ENCODE data around the gene RNU6-9. TPM values are rescaled to one million over a fixed set of nuclear protein-coding genes. Genes with fewer than 3 reads are reported as not detected.
A peak's percentile ranks its signal among the peaks of the same experiment; 100 is the strongest.

Gene RNU6-9
- total and polyA plus RNA-seq, 2 donors (not counting 1 experiment from before 2014, with no cell fraction given): not detected

GRCh38 chr19:870963-871401 is 22.3 kb upstream of the RNU6-9 start:
- no peak overlapping the region for H3K9ac ChIP-seq (ENCODE audit: low read length)
- Mint-ChIP-seq H3K27me3 (no peaks in the 10 kb centered on the region), H3K27ac (no peak overlapping the region), H3K4me1 (peaks cover 9% of the 10 kb centered on the region), H3K4me3 (no peak overlapping the region), H3K9me3 (ENCODE audit: insufficient read depth) (no peaks in the 10 kb centered on the region)
- no peaks in the 10 kb centered on the region for H3K27me3 ChIP-seq (replicated peaks in 1 of 4; ENCODE audit: control extremely low read depth in 1 of 4, control insufficient read depth in 3 of 4, insufficient read depth in 4 of 4, low read length in 3 of 4)
- ChIA-PET POLR2A (interaction anchor here (0.7 kb wide), 1 partner anchor 103 kb away, joined by 9 read pairs; no protein-coding TSS in a partner anchor), CTCF (no interaction called here)
- no peak overlapping the region for H3K4me3 ChIP-seq (ENCODE audit: control extremely low read depth in 1 of 5, extremely low read depth in 1 of 5, insufficient read depth in 1 of 5, low read depth in 2 of 5, low read length in 4 of 5)
- H3K27ac ChIP-seq (ENCODE audit: low read length in 2 of 2): no peak overlapping the region
- WGBS (ENCODE audit: insufficient coverage): over 99% methylated on average over 28 of the region's 28 CpGs
- no peak for DNase-seq
- peaks cover 0 to 17% of the 10 kb centered on the region in 2 experiments for H3K36me3 ChIP-seq (replicated peaks in 1 of 2; ENCODE audit: control extremely low read depth in 1 of 2, control insufficient read depth in 1 of 2, extremely low read depth in 1 of 2, insufficient read depth in 2 of 2, low read length in 1 of 2)
- no peak for TF ChIP-seq EZH2 (IDR thresholded peaks at IDR 0.05; ENCODE audit: borderline replicate concordance, insufficient read depth, low read depth, low read length, poor library complexity, severe bottlenecking)
- TF ChIP-seq CTCF (IDR thresholded peaks at IDR 0.05): no peak
- no peaks in the 10 kb centered on the region for H3K79me2 ChIP-seq (ENCODE audit: control insufficient read depth, insufficient read depth, low read length)
- H4K20me1 ChIP-seq (ENCODE audit: control insufficient read depth, insufficient read depth, low read length, poor library complexity, severe bottlenecking): peaks cover 7% of the 10 kb centered on the region
- no peak for ATAC-seq (ENCODE audit: low read depth)
- intact Hi-C loops (cut with micrococcal nuclease): no loop called here
- H3K9me3 ChIP-seq (ENCODE audit: control extremely low read depth in 1 of 3, control insufficient read depth in 2 of 3, insufficient read depth in 1 of 3, low read length in 2 of 3): peaks cover 0 to 5% (median 0%) of the 10 kb centered on the region in 3 donors
- H3K4me1 ChIP-seq (ENCODE audit: control insufficient read depth in 2 of 2, insufficient read depth in 2 of 2, low read length in 2 of 2): peaks cover 8 to 17% of the 10 kb centered on the region in 2 donors
- H3K4me2 ChIP-seq (replicated peaks; ENCODE audit: low read depth, low read length, poor library complexity, severe bottlenecking): no peak overlapping the region
- H2AFZ ChIP-seq (ENCODE audit: insufficient read depth, low read depth, low read length, poor library complexity, severe bottlenecking): no peak overlapping the region

GRCh38 chr19:871446-872265 is 21.6 kb upstream of the RNU6-9 start:
- Mint-ChIP-seq H3K27ac (peak overlapping the region; percentile 50), H3K27me3 (no peaks in the 10 kb centered on the region), H3K4me1 (peaks cover 9% of the 10 kb centered on the region), H3K9me3 (ENCODE audit: insufficient read depth) (no peaks in the 10 kb centered on the region), H3K4me3 (no peak overlapping the region)
- POLR2A ChIA-PET: interaction anchor here (0.7 kb wide), 1 partner anchor 104 kb away, joined by 9 read pairs; no protein-coding TSS in a partner anchor
- intact Hi-C loops (cut with micrococcal nuclease): no loop called here
- ATAC-seq (ENCODE audit: low read depth) (no peak), DNase-seq (peak; percentile 73)
- H3K9ac ChIP-seq (ENCODE audit: low read length): peak overlapping the region; percentile 49
- TF ChIP-seq EZH2 (IDR thresholded peaks at IDR 0.05; ENCODE audit: borderline replicate concordance, insufficient read depth, low read depth, low read length, poor library complexity, severe bottlenecking): no peak
- H3K4me2 ChIP-seq (replicated peaks; ENCODE audit: low read depth, low read length, poor library complexity, severe bottlenecking): peak overlapping the region; percentile 72
- H3K27me3 ChIP-seq (replicated peaks in 1 of 4; ENCODE audit: control extremely low read depth in 1 of 4, control insufficient read depth in 3 of 4, insufficient read depth in 4 of 4, low read length in 3 of 4): no peaks in the 10 kb centered on the region
- no peak overlapping the region for H2AFZ ChIP-seq (ENCODE audit: insufficient read depth, low read depth, low read length, poor library complexity, severe bottlenecking)
- H3K27ac ChIP-seq (ENCODE audit: low read length in 2 of 2): peak overlapping the region; percentile 38 to 45
- H4K20me1 ChIP-seq (ENCODE audit: control insufficient read depth, insufficient read depth, low read length, poor library complexity, severe bottlenecking): peaks cover 7% of the 10 kb centered on the region
- peaks cover 8 to 17% of the 10 kb centered on the region in 2 donors for H3K4me1 ChIP-seq (ENCODE audit: control insufficient read depth in 2 of 2, insufficient read depth in 2 of 2, low read length in 2 of 2)
- WGBS (ENCODE audit: insufficient coverage): 95% methylated on average over 18 of the region's 33 CpGs
- CTCF ChIA-PET: no interaction called here
- no peaks in the 10 kb centered on the region for H3K79me2 ChIP-seq (ENCODE audit: control insufficient read depth, insufficient read depth, low read length)
- H3K9me3 ChIP-seq (ENCODE audit: control extremely low read depth in 1 of 3, control insufficient read depth in 2 of 3, insufficient read depth in 1 of 3, low read length in 2 of 3): peaks cover 0 to 5% (median 0%) of the 10 kb centered on the region in 3 donors
- H3K36me3 ChIP-seq (replicated peaks in 1 of 2; ENCODE audit: control extremely low read depth in 1 of 2, control insufficient read depth in 1 of 2, extremely low read depth in 1 of 2, insufficient read depth in 2 of 2, low read length in 1 of 2): peaks cover 0 to 17% of the 10 kb centered on the region in 2 experiments
- H3K4me3 ChIP-seq (ENCODE audit: control extremely low read depth in 1 of 5, extremely low read depth in 1 of 5, insufficient read depth in 1 of 5, low read depth in 2 of 5, low read length in 4 of 5): peak overlapping the region in 2 of 5 experiments; percentile 45 to 60

Measured in B cell (primary cell).